SU-DHL-6 (cell line): ENCODE data around the gene ADH7.

Experiments used
- H2AFZ ChIP-seq: fragments of 200-600 bp; sonication (generic); 2 replicates; pipeline ENCODE4 v1.6.1; 2014; ENCODE audit warnings: low read depth, mild to moderate bottlenecking, moderate library complexity, mixed read lengths, antibody characterized with exemption, low read length; ENCODE audit not compliant: severe bottlenecking
- H3F3A ChIP-seq: fragments of 200-600 bp; shearing (Covaris generic); 2 replicates; pipeline ENCODE4 v1.6.0; 2016; ENCODE audit warnings: antibody characterized with exemption, mild to moderate bottlenecking; ENCODE audit not compliant: insufficient read depth
- H3K27ac ChIP-seq: fragments of 200-600 bp; sonication (generic); 2 replicates; pipeline ENCODE4 v1.5.1; 2016; ENCODE audit warnings: low read depth, mild to moderate bottlenecking, low read length, moderate library complexity, mixed read lengths
- H3K27me3 ChIP-seq: fragments of 200-600 bp; sonication (generic), shearing (Covaris generic); 2 replicates; pipeline ENCODE4 v1.6.0; 2014; ENCODE audit warnings: mild to moderate bottlenecking, low read length
- H3K36me3 ChIP-seq: fragments of 200-600 bp; sonication (generic); 2 replicates; pipeline ENCODE4 v1.6.1; 2014; ENCODE audit warnings: mild to moderate bottlenecking, low read length, mixed read lengths
- H3K4me2 ChIP-seq: fragments of 300-600, 200-600 bp; shearing (Covaris generic), sonication (generic); 2 replicates; pipeline ENCODE4 v1.6.0; 2014; ENCODE audit warnings: low read length, low read depth, mild to moderate bottlenecking; ENCODE audit not compliant: poor library complexity, severe bottlenecking
- H3K4me3 ChIP-seq: fragments of 200-600 bp; sonication (generic); 2 replicates; pipeline ENCODE4 v1.5.1; 2014; ENCODE audit warnings: antibody characterized with exemption, low read length, mild to moderate bottlenecking, mixed read lengths; ENCODE audit not compliant: insufficient read depth, poor library complexity, severe bottlenecking
- H3K79me2 ChIP-seq: fragments of 200-600 bp; sonication (generic); 2 replicates; pipeline ENCODE4 v1.6.1; 2014; ENCODE audit warnings: mild to moderate bottlenecking, low read length, moderate library complexity; ENCODE audit not compliant: insufficient read depth
- H3K9ac ChIP-seq: fragments of 200-600 bp; sonication (generic); 2 replicates; pipeline ENCODE4 v1.7.0; 2014; ENCODE audit warnings: mild to moderate bottlenecking, low read length
- H3K9me2 ChIP-seq: fragments of 200-600 bp; sonication (generic); replicated peaks from 2 replicates; pipeline ENCODE4 v1.6.1; 2014; ENCODE audit warnings: low read length; ENCODE audit not compliant: insufficient read depth
- H3K9me3 ChIP-seq: fragments of 200-600 bp; sonication (generic); 2 replicates; pipeline ENCODE4 v1.6.1; 2014; ENCODE audit warnings: low read length, mixed read lengths; ENCODE audit not compliant: insufficient read depth
- H4K20me1 ChIP-seq: fragments of 200-600 bp; sonication (generic); 2 replicates; pipeline ENCODE4 v1.6.1; 2014; ENCODE audit warnings: low read depth, mild to moderate bottlenecking, antibody characterized with exemption, low read length, moderate library complexity, mixed read lengths
- CTCF ChIP-seq: fragments of 200-600 bp; sonication (generic); IDR thresholded peaks from one replicate; pipeline ENCODE4 v1.5.1; 2017; ENCODE audit warnings: antibody characterized with exemption, mild to moderate bottlenecking, low read length, moderate library complexity; ENCODE audit not compliant: insufficient read depth, poor library complexity, severe bottlenecking
- EZH2phosphoT487 ChIP-seq: fragments of 200-600 bp; sonication (generic), shearing (Covaris generic); conservative IDR thresholded peaks from 2 replicates; pipeline ENCODE4 v1.6.1; 2018; ENCODE audit warnings: mild to moderate bottlenecking, antibody characterized with exemption, low read length, moderate library complexity, mixed read lengths

The ADH7 gene

GRCh38 chr4:99400831-99401230 lies 34.3 kb downstream of the ADH7 start:
- Histone ChIP-seq H3K27ac (no peak overlapping the region), H3K9me2 (no peaks in the 10 kb centered on the region), H3K79me2 (no peaks in the 10 kb centered on the region)

GRCh38 chr4:99399017-99399416 lies 36.1 kb downstream of the ADH7 start:
- Histone ChIP-seq H3K9me3 (no peaks in the 10 kb centered on the region), H3K79me2 (no peaks in the 10 kb centered on the region), H3K27me3 (no peaks in the 10 kb centered on the region), H3K4me2 (no peak overlapping the region), H3K36me3 (no peaks in the 10 kb centered on the region), H3F3A (no peaks in the 10 kb centered on the region), H3K9ac (no peak overlapping the region), H3K4me3 (no peak overlapping the region), H2AFZ (no peak overlapping the region), H3K27ac (no peak overlapping the region), H4K20me1 (no peaks in the 10 kb centered on the region), H3K9me2 (no peaks in the 10 kb centered on the region)
- TF ChIP-seq CTCF (no peak), EZH2phosphoT487 (no peak)

More at GRCh38 chr4:99400831-99401230, 34.3 kb downstream of the ADH7 start:
- TF ChIP-seq EZH2phosphoT487 (no peak), CTCF (no peak)
- Histone ChIP-seq H3K9me3 (no peaks in the 10 kb centered on the region), H3F3A (no peaks in the 10 kb centered on the region), H4K20me1 (no peaks in the 10 kb centered on the region), H3K9ac (no peak overlapping the region), H3K4me2 (no peak overlapping the region), H3K36me3 (no peaks in the 10 kb centered on the region), H3K27me3 (no peaks in the 10 kb centered on the region), H2AFZ (no peak overlapping the region), H3K4me3 (no peak overlapping the region)

GRCh38 chr4:99395595-99396364 lies 39.4 kb downstream of the ADH7 start:
- Histone ChIP-seq H3K9ac (no peak overlapping the region), H3K9me2 (no peaks in the 10 kb centered on the region), H4K20me1 (no peaks in the 10 kb centered on the region), H3K9me3 (no peaks in the 10 kb centered on the region), H3K36me3 (no peaks in the 10 kb centered on the region), H3F3A (no peaks in the 10 kb centered on the region), H3K79me2 (no peaks in the 10 kb centered on the region), H2AFZ (no peak overlapping the region), H3K4me3 (no peak overlapping the region), H3K27ac (no peak overlapping the region), H3K27me3 (no peaks in the 10 kb centered on the region), H3K4me2 (no peak overlapping the region)
- TF ChIP-seq CTCF (no peak), EZH2phosphoT487 (no peak)
